ENCODE measurements around the gene UGT1A3.

The UGT1A3 gene

DNA sequence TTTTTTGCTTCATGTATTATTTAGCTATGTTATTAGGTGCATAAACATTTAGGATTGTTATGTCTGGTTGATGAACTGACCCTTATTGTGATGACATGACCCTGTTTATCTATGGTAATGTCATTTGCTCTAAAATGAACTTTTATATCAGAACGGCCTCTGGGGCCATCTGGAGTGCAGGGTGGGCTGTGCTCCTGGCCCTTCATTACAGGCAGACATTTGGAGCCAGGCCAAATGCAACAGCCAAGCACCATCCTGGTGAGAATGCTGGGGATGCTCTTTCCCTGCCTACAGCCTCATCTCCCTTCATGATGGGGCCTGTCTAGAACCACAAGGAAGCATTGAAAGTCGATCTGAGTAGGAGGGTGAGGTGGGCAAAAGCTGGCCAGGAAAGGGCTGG lies 87.5 kb downstream of the UGT1A3 start:
- DNase-seq (ENCODE audit: low read depth in 2 of 2), result no peak

DNA sequence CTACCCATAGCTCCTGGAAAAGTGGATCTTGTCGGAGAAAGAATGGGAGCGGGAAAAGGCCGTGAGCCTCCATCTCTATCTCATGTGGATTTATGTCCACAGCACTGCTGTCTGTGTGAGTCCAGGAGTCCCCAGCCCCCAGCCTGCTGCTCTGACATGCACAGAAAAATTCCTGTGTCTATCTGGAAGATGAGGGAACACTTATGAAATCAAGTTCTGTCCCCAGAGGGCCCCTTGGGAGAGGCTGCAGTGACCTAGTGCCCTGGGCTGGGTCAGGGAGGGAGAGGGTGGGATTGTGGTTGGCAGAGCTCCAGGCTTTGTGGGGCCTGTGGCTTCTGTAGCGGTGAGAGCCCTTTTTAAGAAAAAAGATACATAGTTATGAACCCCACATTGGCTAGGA lies 87.9 kb downstream of the UGT1A3 start:
- DNase-seq (ENCODE audit: low read depth in 2 of 2), result no peak

DNA sequence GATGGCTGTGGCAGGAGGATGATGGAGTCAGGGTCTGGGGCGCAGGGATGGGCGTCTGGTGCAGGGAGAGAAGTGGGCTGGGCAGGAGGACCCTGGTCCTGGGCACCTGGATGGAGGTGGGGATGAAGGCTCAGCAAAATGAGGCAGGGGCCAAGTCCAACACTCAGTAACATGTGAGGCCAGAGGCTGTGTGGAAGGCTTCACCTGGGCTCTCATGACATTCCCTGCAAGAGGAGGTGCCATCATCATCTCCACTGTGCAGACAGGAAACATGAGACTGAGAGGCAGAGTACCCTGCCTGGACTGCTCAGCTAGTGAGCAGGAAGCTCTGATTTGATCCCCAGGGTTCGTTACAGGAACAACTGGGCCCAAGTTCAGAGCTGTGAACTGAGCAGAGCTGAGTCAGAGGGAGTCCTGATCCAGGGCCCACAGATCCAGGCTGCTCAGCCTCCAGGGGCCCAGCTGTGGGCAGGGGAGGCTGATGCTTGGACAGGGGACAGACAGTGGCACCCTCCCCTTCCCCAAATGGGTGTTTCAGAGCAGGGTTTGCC lies 88.6 kb downstream of the UGT1A3 start:
- no peak for DNase-seq (ENCODE audit: low read depth in 2 of 2)

DNA sequence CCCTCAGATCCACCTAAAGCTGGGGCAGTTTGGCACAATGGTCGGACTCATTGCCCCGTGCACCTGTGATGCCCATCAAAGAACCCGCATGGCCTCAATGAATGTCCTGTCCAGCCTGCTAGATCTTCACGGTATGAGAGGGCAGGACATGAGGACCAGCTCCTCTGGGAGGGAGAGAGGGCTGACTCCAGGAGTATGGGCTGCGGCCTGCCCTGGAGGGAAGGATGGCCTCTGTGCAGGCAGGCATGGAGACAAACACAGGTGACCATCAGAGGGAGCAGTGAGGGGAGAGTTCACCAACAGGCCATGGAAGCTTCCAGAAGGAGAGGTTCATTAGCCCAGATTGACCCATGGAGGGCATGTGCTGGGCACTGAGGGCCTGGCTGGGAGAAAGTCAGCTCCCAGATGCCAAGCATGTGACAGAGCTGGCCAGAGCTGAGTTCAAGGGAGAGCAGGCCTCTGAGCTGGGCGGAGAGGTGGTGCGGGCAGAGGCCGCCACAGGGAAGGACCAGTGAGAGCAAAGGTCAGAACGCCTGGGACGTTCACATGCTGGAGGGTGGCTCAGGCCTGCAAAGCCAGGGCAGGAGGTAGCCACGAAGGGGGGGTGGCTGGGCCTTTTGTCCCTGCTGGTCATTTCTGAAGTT lies 89.3 kb downstream of the UGT1A3 start:
- no peak for DNase-seq (ENCODE audit: low read depth in 2 of 2)

DNA sequence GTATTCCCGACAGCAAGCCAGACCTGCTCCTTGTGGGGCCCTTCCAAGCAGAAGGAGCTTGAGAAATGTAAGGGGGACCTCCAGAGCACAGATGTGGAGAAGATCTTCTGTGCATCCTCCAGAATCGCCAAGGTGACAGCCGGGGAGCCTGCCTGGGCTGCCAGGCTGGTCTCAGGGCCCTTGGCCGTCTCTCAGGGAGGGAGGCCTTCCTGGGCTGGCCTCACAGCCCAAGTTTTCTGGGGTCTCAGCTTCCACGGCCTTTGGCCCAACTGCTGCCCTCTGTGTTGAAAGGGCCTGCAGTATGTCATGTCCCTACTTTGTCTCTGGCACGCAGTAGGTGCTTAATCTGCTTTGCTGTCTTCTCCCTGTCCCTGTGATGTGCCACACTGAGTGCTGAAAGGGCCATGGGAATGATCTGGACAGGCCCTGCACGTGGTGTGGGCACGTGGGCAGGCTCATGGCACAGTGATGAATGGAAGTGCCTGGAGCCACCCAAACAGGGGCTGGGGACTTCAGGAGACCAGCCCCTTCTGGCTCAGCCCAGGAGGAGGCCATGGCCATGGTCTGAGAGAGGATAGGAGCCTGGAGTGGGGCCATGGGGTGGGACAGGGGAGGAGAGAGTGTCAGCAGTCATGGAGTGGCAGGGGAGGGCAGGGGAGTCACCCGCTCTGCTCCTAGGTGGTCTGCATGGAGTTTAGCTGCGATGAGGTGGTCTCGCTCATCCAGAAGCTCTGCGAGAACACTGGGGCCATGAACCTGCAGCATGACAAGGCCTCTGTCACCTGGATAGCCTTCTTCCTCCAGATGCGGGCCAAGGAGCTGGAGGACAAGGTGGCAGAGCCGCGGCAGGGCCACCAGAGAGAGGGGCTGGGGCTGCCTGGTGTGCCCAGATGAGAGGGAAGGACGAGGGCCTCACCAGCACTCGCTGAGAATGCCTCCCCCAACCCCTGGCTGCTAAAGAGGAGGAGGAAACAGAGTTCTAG lies 90.1 kb downstream of the UGT1A3 start:
- no peak for DNase-seq (ENCODE audit: low read depth in 2 of 2)

DNA sequence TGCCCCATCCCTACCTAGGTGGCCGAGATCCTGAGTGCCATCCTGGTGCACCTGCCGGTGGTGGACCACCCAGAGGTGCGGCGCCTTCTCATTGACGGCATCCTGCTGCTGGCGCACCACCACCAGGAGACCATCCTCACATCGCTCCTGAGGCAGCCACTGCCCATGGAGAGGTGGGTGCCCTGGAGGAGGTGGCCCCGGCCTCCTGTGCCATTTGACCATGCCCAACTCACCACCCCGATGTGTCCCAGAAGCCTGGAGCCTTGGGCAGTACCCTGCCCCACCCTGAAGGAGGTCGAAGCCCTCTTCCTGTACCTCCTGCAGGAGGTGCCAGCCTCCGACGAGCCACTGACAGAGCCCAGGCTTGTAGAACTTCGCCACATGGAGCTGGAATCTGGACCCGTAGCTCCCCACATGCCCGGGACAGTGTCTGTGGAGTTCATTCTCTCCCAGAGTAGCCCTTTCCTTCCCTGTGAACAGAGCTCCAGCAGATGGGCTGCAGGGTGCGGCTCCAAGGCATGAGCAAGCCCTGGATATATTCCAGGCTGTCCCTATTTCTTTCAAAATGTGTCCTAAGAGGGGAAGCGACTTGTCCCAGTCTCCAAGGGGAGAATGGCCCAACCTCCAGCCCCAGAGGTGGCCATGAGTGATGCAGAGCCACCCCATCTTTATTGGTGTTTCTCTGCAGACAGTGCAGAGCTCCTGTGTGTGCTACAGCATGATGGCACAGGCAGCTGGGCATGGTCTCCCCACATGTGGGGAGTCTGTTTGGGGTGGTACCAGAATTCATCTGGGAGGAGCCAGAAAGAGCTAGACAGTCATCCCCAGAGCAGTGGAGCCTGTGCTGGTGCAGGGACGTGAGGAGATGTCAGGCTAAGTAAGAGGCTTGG lies 91.3 kb downstream of the UGT1A3 start:
- no peak for DNase-seq (ENCODE audit: low read depth in 2 of 2)

DNA sequence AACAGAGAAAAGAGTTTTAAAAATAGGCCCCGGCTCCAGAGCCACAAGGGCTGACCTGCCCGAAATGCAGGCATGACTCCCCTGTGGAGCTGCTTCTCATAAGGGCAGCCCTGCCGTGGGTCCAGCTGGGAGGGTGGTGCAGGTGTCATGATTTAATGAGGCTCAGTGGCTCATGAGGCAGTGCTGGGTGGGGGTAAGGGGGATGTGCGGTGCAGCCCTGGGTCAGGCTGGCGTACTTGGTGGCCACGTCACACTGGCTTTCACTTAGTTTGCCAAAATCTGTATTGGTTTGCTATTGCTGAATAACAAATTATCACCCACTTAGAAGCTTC lies 91.9 kb downstream of the UGT1A3 start:
- no peak for DNase-seq (ENCODE audit: low read depth in 2 of 2)

DNA sequence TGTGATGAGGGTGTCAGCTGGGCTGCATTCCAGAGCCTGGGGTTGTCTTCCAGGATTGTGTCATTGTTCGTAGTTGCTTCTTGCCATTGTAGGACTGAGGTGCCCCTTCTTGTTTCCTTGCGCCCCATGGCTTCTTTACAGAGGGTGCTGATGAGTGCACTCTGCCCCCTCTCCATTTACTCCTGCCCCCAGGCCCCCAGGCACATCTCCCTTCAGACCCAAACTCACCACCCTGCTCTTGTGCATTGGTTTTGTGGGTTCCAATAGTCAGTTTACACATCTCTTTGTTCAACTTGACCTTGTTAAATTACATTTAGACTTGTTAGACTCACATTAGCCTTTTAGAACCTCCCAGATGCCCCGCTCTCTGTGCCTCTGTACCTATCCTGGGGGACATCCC lies 92.4 kb downstream of the UGT1A3 start:
- DNase-seq (ENCODE audit: low read depth in 2 of 2), result no peak

DNA sequence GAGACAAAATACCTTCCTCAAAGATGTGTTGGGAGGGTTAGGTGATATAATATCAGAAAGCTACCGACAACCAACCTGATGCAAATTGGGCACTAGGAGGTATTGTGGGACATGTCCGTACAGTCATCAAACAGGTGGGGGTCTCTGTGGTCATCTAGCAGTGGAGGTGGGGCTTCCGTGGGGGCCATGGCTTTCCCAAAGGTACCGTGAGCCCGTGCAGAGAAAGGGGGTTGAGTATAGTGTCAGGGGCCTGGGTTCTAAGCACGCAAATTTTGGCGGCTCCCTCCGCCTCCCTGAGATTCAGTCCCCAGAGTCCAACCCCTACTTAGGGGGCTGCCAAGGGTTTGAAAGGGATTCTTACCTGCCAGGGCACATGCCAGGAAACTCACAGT lies 92.9 kb downstream of the UGT1A3 start:
- DNase-seq (ENCODE audit: low read depth in 2 of 2), result no peak

DNA sequence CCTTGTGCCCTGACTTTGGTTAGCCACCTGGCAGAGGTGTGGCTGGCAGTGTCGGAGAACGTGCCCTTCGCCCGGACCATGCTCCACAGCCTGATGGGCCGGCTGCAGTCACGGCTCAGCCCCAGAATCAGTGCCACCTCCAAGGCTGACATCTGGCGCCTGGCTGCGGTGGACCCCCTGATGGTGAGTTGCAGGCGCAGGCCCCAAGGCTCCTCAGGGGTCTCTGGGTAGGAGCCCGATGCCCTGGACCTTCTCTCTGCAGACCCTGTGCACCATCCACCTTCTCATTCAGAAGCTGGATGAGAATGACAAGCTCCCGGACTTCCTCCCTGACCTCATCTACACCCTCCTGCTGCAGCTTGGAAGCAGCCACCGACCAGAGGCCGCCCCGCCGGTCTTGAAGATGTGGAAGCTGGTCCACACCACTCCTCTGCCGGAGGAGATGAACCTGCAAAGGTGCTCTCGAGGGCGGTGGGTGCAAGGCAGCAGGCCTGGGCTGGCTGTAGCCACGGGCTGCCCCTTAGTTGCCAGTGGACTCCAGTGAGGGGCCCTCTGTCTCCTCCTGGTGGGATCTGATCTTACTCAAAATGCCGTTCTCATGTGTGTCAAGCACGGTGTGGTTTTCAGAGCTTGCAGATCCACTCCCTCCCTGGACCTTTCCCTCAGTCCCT lies 93.4 kb downstream of the UGT1A3 start:
- no peak for DNase-seq (ENCODE audit: low read depth in 2 of 2)
